HepG2 (cell line): ENCODE measurements around the gene THOC1. TPM values are rescaled to one million over a fixed set of nuclear protein-coding genes. Genes with fewer than 3 reads are reported as not detected.

Source experiments
- ARNT2 ChIP-seq: sonication (generic); formaldehyde crosslinking; IDR thresholded peaks from 2 replicates; pipeline ENCODE4 v1.8.0; 2022; ENCODE audit warnings: mild to moderate bottlenecking, low read depth, missing genetic modification reagents, moderate library complexity
- DPF2 ChIP-seq: sonication (generic); formaldehyde crosslinking; IDR thresholded peaks from 2 replicates; pipeline ENCODE4 v1.4.0; 2020; ENCODE audit warnings: mild to moderate bottlenecking, low read depth, missing genetic modification reagents, borderline replicate concordance
- EP300 ChIP-seq, 3 experiments: sonication (generic) in 1 of 3; formaldehyde crosslinking in 1 of 3; IDR thresholded peaks; 2 replicates each; pipeline versions ENCODE4 v1.5.1 to v1.6.1; 2011 to 2020; ENCODE audit warnings: low read depth in 2 of 3, low read length in 2 of 3, borderline replicate concordance in 1 of 3, improper control_type of control experiment in 1 of 3, mild to moderate bottlenecking in 1 of 3, missing genetic modification reagents in 1 of 3, moderate library complexity in 1 of 3
- HBP1 ChIP-seq: IDR thresholded peaks from 2 replicates; pipeline ENCODE4 v1.6.1; 2016; ENCODE audit warnings: low read depth, control low read depth
- HES4 ChIP-seq: sonication (generic); formaldehyde crosslinking; IDR thresholded peaks from 2 replicates; pipeline ENCODE4 v1.9.0; 2021; ENCODE audit warnings: mild to moderate bottlenecking, missing genetic modification reagents, borderline replicate concordance
- NCOR1 ChIP-seq: fragments of 200-600 bp; sonication (generic); IDR thresholded peaks from 2 replicates; pipeline ENCODE4 v1.7.0; 2017; ENCODE audit warnings: antibody characterized with exemption, low read length, borderline replicate concordance
- NFE2 ChIP-seq: sonication (generic); formaldehyde crosslinking; IDR thresholded peaks from 2 replicates; pipeline ENCODE4 v1.4.0; 2020; ENCODE audit warnings: missing genetic modification reagents
- PHF21A ChIP-seq: sonication (generic); formaldehyde crosslinking; IDR thresholded peaks from 2 replicates; pipeline ENCODE4 v1.5.0; 2020; ENCODE audit warnings: mild to moderate bottlenecking, missing genetic modification reagents
- PRDM10 ChIP-seq: sonication (generic); formaldehyde crosslinking; IDR thresholded peaks from 2 replicates; pipeline ENCODE4 v1.4.0; 2020; ENCODE audit warnings: low read depth, missing genetic modification reagents
- SAP130 ChIP-seq: IDR thresholded peaks from 2 replicates; pipeline ENCODE4 v1.6.1; 2016; ENCODE audit warnings: low read depth
- ZBTB26 ChIP-seq: IDR thresholded peaks from 2 replicates; pipeline ENCODE4 v1.6.1; 2016; ENCODE audit warnings: missing compliant biosample characterization, missing genetic modification reagents, borderline replicate concordance
- ZNF615 ChIP-seq: sonication (generic); formaldehyde crosslinking; IDR thresholded peaks from 2 replicates; pipeline ENCODE4 v1.5.0; 2020; ENCODE audit warnings: mild to moderate bottlenecking, missing genetic modification reagents, borderline replicate concordance
- ZNF629 ChIP-seq: sonication (generic); formaldehyde crosslinking; conservative IDR thresholded peaks from 2 replicates; pipeline ENCODE4 v1.5.0; 2020; ENCODE audit warnings: missing genetic modification reagents
- ZNF781 ChIP-seq: sonication (generic); formaldehyde crosslinking; IDR thresholded peaks from 2 replicates; pipeline ENCODE4 v1.5.1; 2020; ENCODE audit warnings: borderline replicate concordance, mild to moderate bottlenecking, missing genetic modification reagents; ENCODE audit errors: not compliant biosample characterization
- ZSCAN30 ChIP-seq: sonication (generic); formaldehyde crosslinking; IDR thresholded peaks from 2 replicates; pipeline ENCODE4 v1.5.0; 2020; ENCODE audit warnings: mild to moderate bottlenecking, missing genetic modification reagents
- polyA plus RNA-seq, 8 experiments: library from polyadenylated mRNA; depleted of rRNA in 3 of 8; stranded (reverse) in 7 of 8; unstranded in 1 of 8; fragments of >200 nt; fragmentation: Illumina TruSeq in 4 of 8; extraction: Trizol in 4 of 8; gene quantifications; 2 replicates each; pipeline versions ENCODE4 v1.2.1 to v1.2.3, GENCODE V29; 2011 to 2016; ENCODE audit warnings: low read depth in 4 of 8, missing spikeins in 1 of 8, mixed read lengths in 1 of 8; ENCODE audit not compliant: insufficient read depth in 1 of 8
- total RNA-seq, 5 experiments: library from RNA; depleted of rRNA; stranded (reverse); fragments of >200 nt; fragmentation: Illumina TruSeq; extraction: Trizol; gene quantifications; 2 replicates each; pipeline ENCODE4 v1.2.3, GENCODE V29; 2016; ENCODE audit warnings: low read depth in 1 of 5
- TF ChIP-seq, protein P1 (sequence below): sonication (generic); formaldehyde crosslinking; IDR thresholded peaks from 2 replicates; pipeline ENCODE4 v1.4.0; 2020; ENCODE audit warnings: missing genetic modification reagents
- TF ChIP-seq, protein P2 (sequence below): sonication (generic); formaldehyde crosslinking; conservative IDR thresholded peaks from 2 replicates; pipeline ENCODE4 v1.5.0; 2020; ENCODE audit warnings: missing genetic modification reagents

Gene THOC1
- total and polyA plus RNA-seq, 2 of the 13 experiments (the other 11 are each of a cell fraction or from before 2014, with no cell fraction given) = 40.6 to 56.7 TPM

GRCh38 chr18:267688-268552, at the start of gene THOC1 (continued):
- TF ChIP-seq HES4 (CRISPR knock-in tag) = peak; percentile 80
- no peak for TF ChIP-seq EP300 (IDR thresholded peaks at IDR 0.05; ENCODE audit: low read depth in 2 of 2, low read length in 2 of 2)
- TF ChIP-seq EP300 (CRISPR knock-in tag; IDR thresholded peaks at IDR 0.05; ENCODE audit: borderline replicate concordance) = peak; percentile 24; the same call in 1 of the 2 replicates
- TF ChIP-seq ZNF615 = no peak
- TF ChIP-seq, protein P1, sequence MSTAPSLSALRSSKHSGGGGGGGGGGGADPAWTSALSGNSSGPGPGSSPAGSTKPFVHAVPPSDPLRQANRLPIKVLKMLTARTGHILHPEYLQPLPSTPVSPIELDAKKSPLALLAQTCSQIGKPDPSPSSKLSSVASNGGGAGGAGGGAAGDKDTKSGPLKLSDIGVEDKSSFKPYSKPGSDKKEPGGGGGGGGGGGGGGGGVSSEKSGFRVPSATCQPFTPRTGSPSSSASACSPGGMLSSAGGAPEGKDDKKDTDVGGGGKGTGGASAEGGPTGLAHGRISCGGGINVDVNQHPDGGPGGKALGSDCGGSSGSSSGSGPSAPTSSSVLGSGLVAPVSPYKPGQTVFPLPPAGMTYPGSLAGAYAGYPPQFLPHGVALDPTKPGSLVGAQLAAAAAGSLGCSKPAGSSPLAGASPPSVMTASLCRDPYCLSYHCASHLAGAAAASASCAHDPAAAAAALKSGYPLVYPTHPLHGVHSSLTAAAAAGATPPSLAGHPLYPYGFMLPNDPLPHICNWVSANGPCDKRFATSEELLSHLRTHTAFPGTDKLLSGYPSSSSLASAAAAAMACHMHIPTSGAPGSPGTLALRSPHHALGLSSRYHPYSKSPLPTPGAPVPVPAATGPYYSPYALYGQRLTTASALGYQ (CRISPR knock-in tag) = peak; percentile 77
- TF ChIP-seq ZNF629 = 0 out of 2 replicates have a peak, but pooled peaks have one; percentile 12
- TF ChIP-seq NFE2 (CRISPR knock-in tag) = no peak
- no peak for TF ChIP-seq PHF21A
- no peak for TF ChIP-seq PRDM10 (CRISPR knock-in tag)
- TF ChIP-seq ZBTB26 = no peak
- TF ChIP-seq ZNF781 (CRISPR knock-in tag) = peak; percentile 70
- TF ChIP-seq ARNT2 (CRISPR knock-in tag) = peak; percentile 53; the same call in 1 of the 2 replicates
- peak; percentile 83; the same call in 1 of the 2 replicates for TF ChIP-seq HBP1 (CRISPR knock-in tag)
- no peak for TF ChIP-seq DPF2 (CRISPR knock-in tag)
- TF ChIP-seq SAP130 (CRISPR knock-in tag) = peak; percentile 97
- TF ChIP-seq, protein P2, sequence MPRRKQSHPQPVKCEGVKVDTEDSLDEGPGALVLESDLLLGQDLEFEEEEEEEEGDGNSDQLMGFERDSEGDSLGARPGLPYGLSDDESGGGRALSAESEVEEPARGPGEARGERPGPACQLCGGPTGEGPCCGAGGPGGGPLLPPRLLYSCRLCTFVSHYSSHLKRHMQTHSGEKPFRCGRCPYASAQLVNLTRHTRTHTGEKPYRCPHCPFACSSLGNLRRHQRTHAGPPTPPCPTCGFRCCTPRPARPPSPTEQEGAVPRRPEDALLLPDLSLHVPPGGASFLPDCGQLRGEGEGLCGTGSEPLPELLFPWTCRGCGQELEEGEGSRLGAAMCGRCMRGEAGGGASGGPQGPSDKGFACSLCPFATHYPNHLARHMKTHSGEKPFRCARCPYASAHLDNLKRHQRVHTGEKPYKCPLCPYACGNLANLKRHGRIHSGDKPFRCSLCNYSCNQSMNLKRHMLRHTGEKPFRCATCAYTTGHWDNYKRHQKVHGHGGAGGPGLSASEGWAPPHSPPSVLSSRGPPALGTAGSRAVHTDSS (CRISPR knock-in tag) = no peak
- peak; percentile 87; the same call in 1 of the 2 replicates for TF ChIP-seq ZSCAN30 (CRISPR knock-in tag)
- TF ChIP-seq NCOR1 = no peak
